Measurements from ENCODE around the gene CFAP43. TPM values are rescaled to one million over a fixed set of nuclear protein-coding genes. Genes with fewer than 3 reads are reported as not detected.

The CFAP43 gene
- total and polyA plus RNA-seq, 2 of the 8 experiments (the other 6 are each of a cell fraction or from before 2014, with no cell fraction given) = 0.11 to 0.27 TPM

- Histone ChIP-seq H3K27ac (ENCODE audit: low read depth, low read length) (no peak overlapping the region), H2AK5ac (ENCODE audit: low read depth, low read length) (no peak overlapping the region), H3K14ac (ENCODE audit: insufficient read length) (no peak overlapping the region), H2BK5ac (ENCODE audit: low read depth, low read length) (no peak overlapping the region), H3K4me2 (ENCODE audit: insufficient read depth in 1 of 2, low read depth in 2 of 2, low read length in 2 of 2) (no peak overlapping the region), H3K27me3 (replicated peaks in 1 of 4; ENCODE audit: control insufficient read depth in 3 of 4, extremely low read depth in 1 of 4, insufficient read depth in 3 of 4, low read length in 3 of 4) (no peaks in the 10 kb centered on the region), H2BK15ac (ENCODE audit: low read length) (no peak overlapping the region), H3K4ac (replicated peaks; ENCODE audit: insufficient read length, low read depth, low read length) (no peak overlapping the region), H3K36me3 (ENCODE audit: control insufficient read depth in 2 of 4, insufficient read depth in 4 of 4, low read length in 3 of 4) (no peaks in the 10 kb centered on the region), H3K4me1 (replicated peaks in 1 of 4; ENCODE audit: control insufficient read depth in 3 of 4, insufficient read depth in 4 of 4, low read length in 3 of 4) (peaks cover 0 to 6% (median 0%) of the 10 kb centered on the region in 4 experiments; a peak in 4 of 7 replicates), H3K56ac (replicated peaks; ENCODE audit: insufficient read length, low read depth, low read length) (no peak overlapping the region), H3K79me2 (ENCODE audit: control insufficient read depth in 1 of 2, insufficient read depth in 2 of 2, low read length in 2 of 2) (no peaks in the 10 kb centered on the region), H3K4me3 (ENCODE audit: extremely low read depth in 1 of 4, insufficient read depth in 2 of 4, low read depth in 3 of 4, low read length in 4 of 4) (no peak overlapping the region), H3K23me2 (ENCODE audit: low read depth, low read length) (no peaks in the 10 kb centered on the region), H4K8ac (ENCODE audit: extremely low read depth, insufficient read depth, low read length) (no peak overlapping the region), H3K9ac (replicated peaks in 1 of 4; ENCODE audit: extremely low read depth in 1 of 4, low read depth in 3 of 4, low read length in 3 of 4) (no peak overlapping the region), H4K5ac (ENCODE audit: insufficient read length, low read depth, low read length) (no peak overlapping the region), H3K79me1 (ENCODE audit: low read depth, low read length) (no peaks in the 10 kb centered on the region), H2BK120ac (replicated peaks; ENCODE audit: low read depth, low read length) (no peak overlapping the region), H3K9me3 (ENCODE audit: insufficient read depth in 2 of 2, low read depth in 1 of 2, low read length in 1 of 2) (no peaks in the 10 kb centered on the region), H3K18ac (ENCODE audit: extremely low read depth, low read length) (no peak overlapping the region), H2BK20ac (ENCODE audit: low read length) (no peak overlapping the region), H2BK12ac (ENCODE audit: low read depth, low read length) (no peak overlapping the region), H3K23ac (ENCODE audit: insufficient read length) (no peak overlapping the region), H4K91ac (replicated peaks; ENCODE audit: insufficient read length, low read length) (no peak overlapping the region), H2AFZ (ENCODE audit: low read length) (no peak overlapping the region), H4K20me1 (replicated peaks in 1 of 2; ENCODE audit: control insufficient read depth in 1 of 2, insufficient read depth in 2 of 2, low read length in 2 of 2) (no peaks in the 10 kb centered on the region)
- CTCF ChIA-PET (ENCODE audit: partially characterized antibody) = interaction anchor here (1.1 to 2.5 kb wide), 2 partner anchors 11 to 29 kb away, joined by 4 to 11 read pairs; no protein-coding TSS in a partner anchor
- DNase-seq (ENCODE audit: low read depth in 1 of 2, low spot score in 2 of 2) (no peak), FAIRE-seq (no peak)
- POLR2A ChIA-PET (ENCODE audit: partially characterized antibody) = no interaction called here
- WGBS, 2 experiments (ENCODE audit: extremely low coverage in 1 of 2, insufficient coverage in 1 of 2, insufficient read length in 1 of 2, insufficient replicate concordance in 2 of 2, low coverage in 1 of 2, low lambda C conversion rate in 2 of 2, missing lambda C conversion rate in 1 of 2) = 86% methylated on average over 5 of the region's 5 CpGs; no CpG with 5 or more reads in 1 of the 2 experiments
- TF ChIP-seq HDAC6 (IDR thresholded peaks at IDR 0.05; ENCODE audit: low read depth, low read length) (no peak), CTBP2 (IDR thresholded peaks at IDR 0.05; ENCODE audit: borderline replicate concordance, insufficient read depth, insufficient read length, low read length) (no peak), CTCF (IDR thresholded peaks at IDR 0.05; ENCODE audit: control extremely low read depth in 1 of 3, insufficient read depth in 1 of 3, low read depth in 1 of 3, low read length in 3 of 3) (no peak), PHF8 (conservative IDR thresholded peaks at IDR 0.05; ENCODE audit: low read depth, low read length) (no peak), MAFK (IDR thresholded peaks at IDR 0.05; ENCODE audit: low read depth, low read length) (no peak), SP1 (IDR thresholded peaks at IDR 0.05; ENCODE audit: low read depth, low read length) (no peak), POU5F1 (IDR thresholded peaks at IDR 0.05; ENCODE audit: low read depth, low read length) (no peak), POLR2AphosphoS5 (IDR thresholded peaks at IDR 0.05; ENCODE audit: low read depth, low read length) (no peak)
Measured at GRCh38 chr10:104084482-104085142, 147.6 kb downstream of the CFAP43 start.

Data from H1 (cell line).